ENCODE measurements around the gene RAVER1. TPM values are rescaled to one million over a fixed set of nuclear protein-coding genes. Genes with fewer than 3 reads are reported as not detected.
"Not testable (repeated sequence)": the region's sequence is repeated elsewhere in the genome, so short reads cannot be mapped to it uniquely, and the experiment has no call there.

Gene RAVER1
- total RNA-seq, 3 donors from 2014 or later (not counting 1 experiment from before 2014, with no cell fraction given) = 42.5 to 64.3 (median 55.9) TPM

DNA sequence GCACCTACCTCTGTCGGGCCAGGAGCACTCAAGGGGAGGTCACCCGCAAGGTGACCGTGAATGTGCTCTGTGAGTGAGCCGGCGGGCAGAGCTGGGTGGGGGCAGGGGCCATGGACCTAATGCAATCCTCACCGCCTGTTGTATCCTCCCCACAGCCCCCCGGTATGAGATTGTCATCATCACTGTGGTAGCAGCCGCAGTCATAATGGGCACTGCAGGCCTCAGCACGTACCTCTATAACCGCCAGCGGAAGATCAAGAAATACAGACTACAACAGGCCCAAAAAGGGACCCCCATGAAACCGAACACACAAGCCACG is 48.4 kb downstream of the RAVER1 start:
- intact Hi-C loops (cut with micrococcal nuclease) = no loop called here
- Mint-ChIP-seq H3K9me3 (no peaks in the 10 kb centered on the region), H3K4me3 (no peak overlapping the region), H3K27ac (peak overlapping the region in 1 of 2 donors; percentile 79), H3K36me3 (peaks cover 10% of the 10 kb centered on the region), H3K27me3 (ENCODE audit: low read depth in 2 of 2) (peaks cover 0 to 18% of the 10 kb centered on the region in 2 donors), H3K4me1 (peaks cover 24 to 39% of the 10 kb centered on the region in 2 donors)
- H3K27me3 ChIP-seq (ENCODE audit: control insufficient read depth, insufficient read depth, low read length) = peaks cover 24% of the 10 kb centered on the region
- no peak overlapping the region for H3K27ac ChIP-seq (ENCODE audit: low read length)
- TF ChIP-seq, protein P1, sequence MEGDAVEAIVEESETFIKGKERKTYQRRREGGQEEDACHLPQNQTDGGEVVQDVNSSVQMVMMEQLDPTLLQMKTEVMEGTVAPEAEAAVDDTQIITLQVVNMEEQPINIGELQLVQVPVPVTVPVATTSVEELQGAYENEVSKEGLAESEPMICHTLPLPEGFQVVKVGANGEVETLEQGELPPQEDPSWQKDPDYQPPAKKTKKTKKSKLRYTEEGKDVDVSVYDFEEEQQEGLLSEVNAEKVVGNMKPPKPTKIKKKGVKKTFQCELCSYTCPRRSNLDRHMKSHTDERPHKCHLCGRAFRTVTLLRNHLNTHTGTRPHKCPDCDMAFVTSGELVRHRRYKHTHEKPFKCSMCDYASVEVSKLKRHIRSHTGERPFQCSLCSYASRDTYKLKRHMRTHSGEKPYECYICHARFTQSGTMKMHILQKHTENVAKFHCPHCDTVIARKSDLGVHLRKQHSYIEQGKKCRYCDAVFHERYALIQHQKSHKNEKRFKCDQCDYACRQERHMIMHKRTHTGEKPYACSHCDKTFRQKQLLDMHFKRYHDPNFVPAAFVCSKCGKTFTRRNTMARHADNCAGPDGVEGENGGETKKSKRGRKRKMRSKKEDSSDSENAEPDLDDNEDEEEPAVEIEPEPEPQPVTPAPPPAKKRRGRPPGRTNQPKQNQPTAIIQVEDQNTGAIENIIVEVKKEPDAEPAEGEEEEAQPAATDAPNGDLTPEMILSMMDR (IDR thresholded peaks at IDR 0.05) = no peak
- peaks cover 31% of the 10 kb centered on the region for H3K36me3 ChIP-seq (ENCODE audit: control insufficient read depth, insufficient read depth, low read length)
- no peak overlapping the region for H3K4me3 ChIP-seq (ENCODE audit: low read length)
- H3K4me1 ChIP-seq (ENCODE audit: control insufficient read depth, insufficient read depth, low read length) = peaks cover 55% of the 10 kb centered on the region
- DNase-seq (no peak), ATAC-seq (no peak)
- H3K9me3 ChIP-seq (ENCODE audit: control insufficient read depth, insufficient read depth, low read length) = no peaks in the 10 kb centered on the region
- WGBS (ENCODE audit: insufficient coverage) = 96% methylated on average over 13 of the region's 13 CpGs

DNA sequence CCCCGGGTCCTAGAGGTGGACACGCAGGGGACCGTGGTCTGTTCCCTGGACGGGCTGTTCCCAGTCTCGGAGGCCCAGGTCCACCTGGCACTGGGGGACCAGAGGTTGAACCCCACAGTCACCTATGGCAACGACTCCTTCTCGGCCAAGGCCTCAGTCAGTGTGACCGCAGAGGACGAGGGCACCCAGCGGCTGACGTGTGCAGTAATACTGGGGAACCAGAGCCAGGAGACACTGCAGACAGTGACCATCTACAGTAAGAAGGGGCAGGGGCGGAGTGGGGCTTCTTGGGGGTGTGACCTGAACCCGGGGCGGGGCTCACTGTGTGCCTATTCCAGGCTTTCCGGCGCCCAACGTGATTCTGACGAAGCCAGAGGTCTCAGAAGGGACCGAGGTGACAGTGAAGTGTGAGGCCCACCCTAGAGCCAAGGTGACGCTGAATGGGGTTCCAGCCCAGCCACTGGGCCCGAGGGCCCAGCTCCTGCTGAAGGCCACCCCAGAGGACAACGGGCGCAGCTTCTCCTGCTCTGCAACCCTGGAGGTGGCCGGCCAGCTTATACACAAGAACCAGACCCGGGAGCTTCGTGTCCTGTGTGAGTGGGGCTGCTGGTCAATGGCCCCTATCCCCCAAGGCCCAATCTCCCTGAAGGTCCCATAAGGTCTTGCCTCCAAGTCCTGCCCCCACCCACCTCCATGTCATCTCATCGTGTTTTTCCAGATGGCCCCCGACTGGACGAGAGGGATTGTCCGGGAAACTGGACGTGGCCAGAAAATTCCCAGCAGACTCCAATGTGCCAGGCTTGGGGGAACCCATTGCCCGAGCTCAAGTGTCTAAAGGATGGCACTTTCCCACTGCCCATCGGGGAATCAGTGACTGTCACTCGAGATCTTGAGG is 49.0 kb downstream of the RAVER1 start:
- H3K9me3 ChIP-seq (ENCODE audit: control insufficient read depth, insufficient read depth, low read length) = no peaks in the 10 kb centered on the region

DNA sequence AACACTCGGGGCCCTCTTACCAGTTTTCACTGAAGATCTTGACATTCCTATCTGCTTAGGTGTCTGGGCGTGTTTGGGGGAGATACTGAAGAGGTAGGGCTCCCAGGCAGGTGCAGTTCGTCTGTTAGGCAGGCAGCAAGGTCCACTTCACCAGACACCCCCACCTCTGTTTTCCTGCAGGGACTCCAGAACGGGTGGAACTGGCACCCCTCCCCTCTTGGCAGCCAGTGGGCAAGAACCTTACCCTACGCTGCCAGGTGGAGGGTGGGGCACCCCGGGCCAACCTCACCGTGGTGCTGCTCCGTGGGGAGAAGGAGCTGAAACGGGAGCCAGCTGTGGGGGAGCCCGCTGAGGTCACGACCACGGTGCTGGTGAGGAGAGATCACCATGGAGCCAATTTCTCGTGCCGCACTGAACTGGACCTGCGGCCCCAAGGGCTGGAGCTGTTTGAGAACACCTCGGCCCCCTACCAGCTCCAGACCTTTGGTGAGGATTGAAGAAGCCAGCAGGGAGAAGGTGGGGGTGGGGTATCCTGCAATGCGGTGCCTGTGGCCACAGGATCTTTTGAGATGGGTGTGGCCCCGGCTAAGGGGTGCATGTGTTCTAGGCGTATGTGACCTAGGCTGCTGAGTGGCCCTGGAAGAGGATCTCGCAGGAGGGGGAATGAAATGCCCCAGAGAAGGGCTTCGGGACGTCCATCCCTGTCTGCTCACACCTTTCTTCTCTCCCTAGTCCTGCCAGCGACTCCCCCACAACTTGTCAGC is 49.8 kb downstream of the RAVER1 start:
- WGBS (ENCODE audit: insufficient coverage) = 92% methylated on average over 21 of the region's 23 CpGs
- DNase-seq (no peak), ATAC-seq (no peak)
- no peak overlapping the region for H3K27ac ChIP-seq (ENCODE audit: low read length)
- H3K4me3 ChIP-seq (ENCODE audit: low read length) = no peak overlapping the region
- peaks cover 37% of the 10 kb centered on the region in 2 donors for H3K4me1 Mint-ChIP-seq
- no peaks in the 10 kb centered on the region for H3K9me3 ChIP-seq (ENCODE audit: control insufficient read depth, insufficient read depth, low read length)
- intact Hi-C loops (cut with micrococcal nuclease) = no loop called here
- H3K36me3 Mint-ChIP-seq = peaks cover 10% of the 10 kb centered on the region
- H3K4me1 ChIP-seq (ENCODE audit: control insufficient read depth, insufficient read depth, low read length) = peaks cover 53% of the 10 kb centered on the region
- H3K9me3 Mint-ChIP-seq = no peaks in the 10 kb centered on the region
- H3K27me3 Mint-ChIP-seq (ENCODE audit: low read depth in 2 of 2) = peaks cover 0 to 8% of the 10 kb centered on the region in 2 donors
- TF ChIP-seq, protein P1 (IDR thresholded peaks at IDR 0.05) = no peak
- peak overlapping the region in 1 of 2 donors; percentile 41 for H3K27ac Mint-ChIP-seq
- peaks cover 31% of the 10 kb centered on the region for H3K36me3 ChIP-seq (ENCODE audit: control insufficient read depth, insufficient read depth, low read length)
- peaks cover 14% of the 10 kb centered on the region for H3K27me3 ChIP-seq (ENCODE audit: control insufficient read depth, insufficient read depth, low read length)
- H3K4me3 Mint-ChIP-seq = no peak overlapping the region

More for the DNA sequence above, 49.0 kb downstream of the RAVER1 start:
- Histone ChIP-seq H3K4me3 (ENCODE audit: low read length) (no peak overlapping the region), H3K36me3 (ENCODE audit: control insufficient read depth, insufficient read depth, low read length) (peaks cover 31% of the 10 kb centered on the region), H3K4me1 (ENCODE audit: control insufficient read depth, insufficient read depth, low read length) (peaks cover 55% of the 10 kb centered on the region), H3K27ac (ENCODE audit: low read length) (no peak overlapping the region), H3K27me3 (ENCODE audit: control insufficient read depth, insufficient read depth, low read length) (peaks cover 20% of the 10 kb centered on the region)
- DNase-seq = no peak
- peaks cover 30 to 39% of the 10 kb centered on the region in 2 donors for H3K4me1 Mint-ChIP-seq
- H3K36me3 Mint-ChIP-seq = peaks cover 10% of the 10 kb centered on the region
- TF ChIP-seq, protein P1 (IDR thresholded peaks at IDR 0.05) = no peak
- no peak overlapping the region for H3K4me3 Mint-ChIP-seq
- peak overlapping the region in 1 of 2 donors; percentile 41 for H3K27ac Mint-ChIP-seq
- no peaks in the 10 kb centered on the region for H3K9me3 Mint-ChIP-seq
- ATAC-seq = no peak
- WGBS (ENCODE audit: insufficient coverage) = 97% methylated on average over 34 of the region's 34 CpGs
- intact Hi-C loops (cut with micrococcal nuclease) = no loop called here
- H3K27me3 Mint-ChIP-seq (ENCODE audit: low read depth in 2 of 2) = peaks cover 0 to 13% of the 10 kb centered on the region in 2 donors

DNA sequence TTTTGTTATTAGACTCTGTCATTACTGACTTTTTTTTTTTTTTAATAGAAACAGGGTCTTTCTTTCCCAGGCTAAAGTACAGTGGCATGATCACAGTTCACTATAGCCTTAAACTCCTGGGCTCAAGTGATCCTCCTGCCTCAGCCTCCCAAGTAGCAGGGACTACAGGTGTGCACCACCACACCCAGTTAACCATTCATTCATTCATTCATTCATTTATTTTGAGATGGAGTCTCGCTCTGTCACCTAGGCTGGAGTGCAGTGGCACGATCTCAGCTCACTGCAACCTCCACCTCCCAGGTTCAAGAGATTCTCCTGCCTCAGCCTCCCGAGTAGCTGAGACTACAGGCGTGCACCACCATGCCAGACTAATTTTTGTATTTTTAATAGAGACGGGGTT is 51.3 kb downstream of the RAVER1 start:
- Mint-ChIP-seq H3K4me1 (peaks cover 26 to 28% of the 10 kb centered on the region in 2 donors), H3K4me3 (peak overlapping the region; percentile 37)
- H3K36me3 Mint-ChIP-seq; intact Hi-C loops (cut with micrococcal nuclease); H3K27me3 ChIP-seq (ENCODE audit: control insufficient read depth, insufficient read depth, low read length); H3K27me3 Mint-ChIP-seq (ENCODE audit: low read depth in 2 of 2); DNase-seq; H3K9me3 ChIP-seq (ENCODE audit: control insufficient read depth, insufficient read depth, low read length); H3K4me3 ChIP-seq (ENCODE audit: low read length); ATAC-seq; H3K27ac ChIP-seq (ENCODE audit: low read length); H3K9me3 Mint-ChIP-seq; H3K27ac Mint-ChIP-seq: not testable (repeated sequence)
- WGBS (ENCODE audit: insufficient coverage) = 98% methylated on average over 5 of the region's 5 CpGs
- Histone ChIP-seq H3K36me3 (ENCODE audit: control insufficient read depth, insufficient read depth, low read length) (peaks cover 38% of the 10 kb centered on the region), H3K4me1 (ENCODE audit: control insufficient read depth, insufficient read depth, low read length) (peaks cover 42% of the 10 kb centered on the region)
